IMR-90 (cell line): ENCODE measurements around the gene MRC2. TPM values are rescaled to one million over a fixed set of nuclear protein-coding genes. Genes with fewer than 3 reads are reported as not detected.
"Not testable (repeated sequence)": the region's sequence is repeated elsewhere in the genome, so short reads cannot be mapped to it uniquely, and the experiment has no call there.

Source experiments
- ATAC-seq: fragments of 200-7000 bp; cut with Tn5 transposase; 2 replicates; pipeline ENCODE4 v1.9.1; 2020; ENCODE audit warnings: low read depth, mild to moderate bottlenecking, moderate library complexity
- BruUV-seq: library from RNA; stranded (reverse); fragments of 400-500 nt; replicated peaks from 2 replicates; lab custom pipeline; 2021; lab: Mats Ljungman, UMichigan
- CTCF ChIA-PET: fragments of 300-600 bp; formaldehyde crosslinking; extraction: SDS; loops from one replicate; lab custom pipeline; 2021; ENCODE audit warnings: antibody characterized with exemption; lab: Yijun Ruan, JAX
- POLR2A ChIA-PET: fragments of 300-600 bp; sonication (Branson Sonifier 250); formaldehyde crosslinking; loops from one replicate; lab custom pipeline; 2022; ENCODE audit warnings: antibody characterized with exemption; ENCODE audit not compliant: unreplicated experiment; lab: Charles Lee
- DNase-seq: peaks from one replicate; pipeline ENCODE4 v3.0.0; 2013
- H2AFZ ChIP-seq: replicated peaks from 2 replicates; pipeline ENCODE3; 2013; ENCODE audit warnings: low read length, mild to moderate bottlenecking; ENCODE audit not compliant: poor library complexity
- H2AK5ac ChIP-seq: 2 replicates; pipeline ENCODE4 v1.6.1; 2013; ENCODE audit warnings: low read depth, low read length, inconsistent platforms
- H2AK9ac ChIP-seq: replicated peaks from 2 replicates; pipeline ENCODE3; 2013; ENCODE audit warnings: mild to moderate bottlenecking, low read depth, low read length, moderate library complexity; ENCODE audit not compliant: poor library complexity
- H2BK120ac ChIP-seq: 2 replicates; pipeline ENCODE4 v1.6.1; 2013; ENCODE audit warnings: low read depth, low read length, inconsistent platforms
- H2BK15ac ChIP-seq: 3 replicates; pipeline ENCODE4 v1.6.1; 2013; ENCODE audit warnings: low read depth, low read length, inconsistent platforms
- H2BK20ac ChIP-seq: 2 replicates; pipeline ENCODE4 v1.6.1; 2013; ENCODE audit warnings: low read depth, mild to moderate bottlenecking, inconsistent platforms, low read length, moderate library complexity
- H2BK5ac ChIP-seq: 2 replicates; pipeline ENCODE4 v1.6.1; 2013; ENCODE audit warnings: mild to moderate bottlenecking, low read depth, low read length, inconsistent platforms; ENCODE audit not compliant: poor library complexity, severe bottlenecking
- H3K14ac ChIP-seq: replicated peaks from 2 replicates; pipeline ENCODE4 v1.6.1; 2013; ENCODE audit warnings: low read depth, low read length, inconsistent platforms
- H3K18ac ChIP-seq: 2 replicates; pipeline ENCODE4 v1.6.1; 2013; ENCODE audit warnings: low read depth, low read length, control low read depth
- H3K23ac ChIP-seq: 2 replicates; pipeline ENCODE4 v1.6.1; 2013; ENCODE audit warnings: low read depth, low read length, inconsistent platforms
- H3K27ac ChIP-seq: 2 replicates; pipeline ENCODE4 v1.5.1; 2013; ENCODE audit warnings: mild to moderate bottlenecking, control low read depth, low read length; ENCODE audit not compliant: insufficient read depth
- H3K27me3 ChIP-seq: 2 replicates; pipeline ENCODE4 v1.6.1; 2013; ENCODE audit warnings: low read length; ENCODE audit not compliant: control insufficient read depth, insufficient read depth
- H3K36me3 ChIP-seq: 2 replicates; pipeline ENCODE4 v1.6.1; 2013; ENCODE audit warnings: low read length, mixed read lengths; ENCODE audit not compliant: control insufficient read depth, insufficient read depth
- H3K4ac ChIP-seq: 2 replicates; pipeline ENCODE4 v1.6.1; 2013; ENCODE audit warnings: low read depth, low read length, inconsistent platforms
- H3K4me1 ChIP-seq: 2 replicates; pipeline ENCODE4 v1.6.1; 2013; ENCODE audit warnings: low read length, mixed read lengths; ENCODE audit not compliant: control insufficient read depth, insufficient read depth
- H3K4me2 ChIP-seq: 2 replicates; pipeline ENCODE4 v1.6.1; 2013; ENCODE audit warnings: low read depth, mild to moderate bottlenecking, control low read depth, low read length, moderate library complexity
- H3K4me3 ChIP-seq: 2 replicates; pipeline ENCODE4 v1.5.1; 2013; ENCODE audit warnings: low read depth, mild to moderate bottlenecking, control low read depth, low read length, moderate library complexity; ENCODE audit not compliant: insufficient read depth
- H3K56ac ChIP-seq: 2 replicates; pipeline ENCODE4 v1.6.1; 2013; ENCODE audit warnings: low read length, inconsistent platforms; ENCODE audit not compliant: insufficient read depth; ENCODE audit errors: extremely low read depth
- H3K79me1 ChIP-seq, 2 experiments: 2 replicates each; pipeline ENCODE4 v1.6.1; 2013; ENCODE audit warnings: low read length in 2 of 2, inconsistent platforms in 1 of 2, low read depth in 1 of 2
- H3K9ac ChIP-seq: 2 replicates; pipeline ENCODE4 v1.6.1; 2013; ENCODE audit warnings: low read depth, low read length, control low read depth
- H3K9me1 ChIP-seq: 2 replicates; pipeline ENCODE4 v1.6.1; 2013; ENCODE audit warnings: low read length, inconsistent platforms; ENCODE audit not compliant: insufficient read depth
- H3K9me3 ChIP-seq: 2 replicates; pipeline ENCODE4 v1.6.1; 2013; ENCODE audit warnings: low read length; ENCODE audit not compliant: control insufficient read depth, insufficient read depth
- H4K20me1 ChIP-seq: 2 replicates; pipeline ENCODE4 v1.6.1; 2013; ENCODE audit warnings: low read length, inconsistent platforms; ENCODE audit not compliant: insufficient read depth
- H4K5ac ChIP-seq: 2 replicates; pipeline ENCODE4 v1.6.1; 2013; ENCODE audit warnings: mild to moderate bottlenecking, low read depth, low read length, control low read depth
- H4K8ac ChIP-seq, 2 experiments: 2 replicates each; pipeline ENCODE4 v1.6.1; 2013; ENCODE audit warnings: low read depth in 2 of 2, low read length in 2 of 2, control low read depth in 1 of 2, inconsistent platforms in 1 of 2
- H4K91ac ChIP-seq: 2 replicates; pipeline ENCODE4 v1.6.1; 2013; ENCODE audit warnings: low read depth, low read length, inconsistent platforms; ENCODE audit not compliant: insufficient read depth
- WGBS, 2 experiments: methylation state at CpG; one replicate each; pipeline versions ENCODE4 v1.1.5 to v1.1.7; 2013; ENCODE audit warnings: missing lambda C conversion rate in 2 of 2; ENCODE audit not compliant: insufficient read length in 1 of 2; ENCODE audit errors: extremely low coverage in 2 of 2; 5-methylcytosine and 5-hydroxymethylcytosine counted together
- dilution Hi-C: fragments of 300-500 bp; cut with HindIII; formaldehyde crosslinking; loops from one replicate; pipeline ENCODE4 v1.14.3; 2018; ENCODE audit warnings: low sequenced_read_pairs; ENCODE audit not compliant: unreplicated experiment
- in situ Hi-C: fragments of 300-500 bp; cut with MboI; formaldehyde crosslinking; loops from 3 replicates; pipeline ENCODE4 v1.14.3; 2019; ENCODE audit warnings: low sequenced_read_pairs, inconsistent platforms, mixed read lengths
- intact Hi-C: fragments of 100-400 bp; cut with micrococcal nuclease; formaldehyde crosslinking; loops from 2 replicates; pipeline ENCODE4 v1.10.0; 2022
- polyA plus RNA-seq, 3 experiments: library from polyadenylated mRNA; depleted of rRNA; stranded (reverse); fragments of >200 nt; gene quantifications; 2 replicates each; pipeline ENCODE4 v1.2.3, GENCODE V29; 2012; ENCODE audit warnings: low replicate concordance in 1 of 3
- total RNA-seq: library from RNA; depleted of rRNA; stranded (reverse); fragments of >200 nt; gene quantifications from 2 replicates; pipeline ENCODE4 v1.2.3, GENCODE V29; 2012

Gene MRC2
- total and polyA plus RNA-seq, 2 of the 4 experiments (the other 2 are of a cell fraction) = 39.3 to 137 TPM

GRCh38 chr17:62603783-62604182, 23.7 kb upstream of the MRC2 start:
- H2BK20ac ChIP-seq, H2AFZ ChIP-seq, H4K20me1 ChIP-seq, H4K91ac ChIP-seq, H3K56ac ChIP-seq, H3K27ac ChIP-seq, H3K4me1 ChIP-seq, H3K9me1 ChIP-seq, H3K4me2 ChIP-seq, H3K14ac ChIP-seq, H2BK5ac ChIP-seq, H4K8ac ChIP-seq, H2AK5ac ChIP-seq, H2AK9ac ChIP-seq, H3K9me3 ChIP-seq, H3K4me3 ChIP-seq, H4K5ac ChIP-seq, ATAC-seq, POLR2A ChIA-PET, H3K23ac ChIP-seq, BruUV-seq, intact Hi-C loops, dilution Hi-C loops, DNase-seq, H3K18ac ChIP-seq, H3K9ac ChIP-seq, in situ Hi-C loops, H3K4ac ChIP-seq, H3K27me3 ChIP-seq, H2BK15ac ChIP-seq, H2BK120ac ChIP-seq, CTCF ChIA-PET: not testable (repeated sequence)
- Histone ChIP-seq H3K36me3 (peaks cover 36% of the 10 kb centered on the region), H3K79me1 (peaks cover 22 to 24% of the 10 kb centered on the region in 2 experiments)
- WGBS, 2 experiments = no CpG with 5 or more reads among the region's 6 CpGs
